Measurements from ENCODE around the gene HOXC12.

DNA sequence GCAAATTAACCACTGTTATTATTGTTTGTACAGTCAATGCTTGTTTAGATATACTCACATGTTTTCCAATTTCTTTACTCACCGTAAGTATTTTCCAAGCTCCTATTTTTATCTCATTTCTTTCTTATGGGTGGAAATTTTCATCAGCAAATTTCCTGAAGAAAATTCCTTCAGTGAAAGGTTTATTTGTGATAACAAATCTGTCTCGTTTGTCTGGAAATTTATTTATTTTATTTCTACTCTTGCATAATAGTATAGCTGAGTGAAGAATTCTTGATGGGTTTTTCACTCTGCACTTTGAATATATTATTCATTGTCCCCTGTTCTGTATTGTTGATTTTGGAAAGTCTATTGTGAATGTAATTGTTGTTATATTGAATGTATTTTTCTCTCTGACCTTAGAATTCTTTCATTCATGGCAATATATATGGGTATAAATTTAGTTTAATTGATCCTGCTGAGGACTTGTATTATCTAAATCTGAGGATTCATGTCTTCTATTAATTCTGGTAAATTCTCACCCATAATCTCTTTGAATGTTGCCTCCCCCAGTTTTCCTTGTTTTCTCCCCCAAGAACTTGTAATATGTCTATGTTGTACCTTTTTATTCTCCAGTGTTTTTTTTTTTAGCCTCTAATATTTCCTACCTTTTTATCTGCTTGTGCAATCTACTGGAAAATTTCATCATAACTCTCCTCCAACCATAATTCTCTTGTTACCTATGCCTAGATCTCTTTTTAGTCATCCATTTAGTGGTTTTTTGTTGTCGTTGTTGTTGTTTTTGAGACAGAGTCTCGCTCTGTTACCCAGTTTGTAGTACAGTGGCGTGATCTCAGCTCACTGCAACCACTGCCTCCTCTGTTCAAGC, 37.7 kb upstream of the HOXC12 start:
- TF ChIP-seq, protein P1, sequence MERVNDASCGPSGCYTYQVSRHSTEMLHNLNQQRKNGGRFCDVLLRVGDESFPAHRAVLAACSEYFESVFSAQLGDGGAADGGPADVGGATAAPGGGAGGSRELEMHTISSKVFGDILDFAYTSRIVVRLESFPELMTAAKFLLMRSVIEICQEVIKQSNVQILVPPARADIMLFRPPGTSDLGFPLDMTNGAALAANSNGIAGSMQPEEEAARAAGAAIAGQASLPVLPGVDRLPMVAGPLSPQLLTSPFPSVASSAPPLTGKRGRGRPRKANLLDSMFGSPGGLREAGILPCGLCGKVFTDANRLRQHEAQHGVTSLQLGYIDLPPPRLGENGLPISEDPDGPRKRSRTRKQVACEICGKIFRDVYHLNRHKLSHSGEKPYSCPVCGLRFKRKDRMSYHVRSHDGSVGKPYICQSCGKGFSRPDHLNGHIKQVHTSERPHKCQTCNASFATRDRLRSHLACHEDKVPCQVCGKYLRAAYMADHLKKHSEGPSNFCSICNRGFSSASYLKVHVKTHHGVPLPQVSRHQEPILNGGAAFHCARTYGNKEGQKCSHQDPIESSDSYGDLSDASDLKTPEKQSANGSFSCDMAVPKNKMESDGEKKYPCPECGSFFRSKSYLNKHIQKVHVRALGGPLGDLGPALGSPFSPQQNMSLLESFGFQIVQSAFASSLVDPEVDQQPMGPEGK (CRISPR knock-in tag; IDR thresholded peaks at IDR 0.05; ENCODE audit: borderline replicate concordance), result no peak
- TF ChIP-seq PPARA (CRISPR knock-in tag; IDR thresholded peaks at IDR 0.05; ENCODE audit: borderline replicate concordance) (no peak), RARB (CRISPR knock-in tag; IDR thresholded peaks at IDR 0.05) (no peak), BACH2 (CRISPR knock-in tag; IDR thresholded peaks at IDR 0.05; ENCODE audit: borderline replicate concordance) (no peak), ZFP3 (CRISPR knock-in tag; IDR thresholded peaks at IDR 0.05) (no peak), ZC3H10 (CRISPR knock-in tag; IDR thresholded peaks at IDR 0.05) (no peak), SNAI2 (CRISPR knock-in tag; IDR thresholded peaks at IDR 0.05) (no peak)
- TF ChIP-seq, protein P2, sequence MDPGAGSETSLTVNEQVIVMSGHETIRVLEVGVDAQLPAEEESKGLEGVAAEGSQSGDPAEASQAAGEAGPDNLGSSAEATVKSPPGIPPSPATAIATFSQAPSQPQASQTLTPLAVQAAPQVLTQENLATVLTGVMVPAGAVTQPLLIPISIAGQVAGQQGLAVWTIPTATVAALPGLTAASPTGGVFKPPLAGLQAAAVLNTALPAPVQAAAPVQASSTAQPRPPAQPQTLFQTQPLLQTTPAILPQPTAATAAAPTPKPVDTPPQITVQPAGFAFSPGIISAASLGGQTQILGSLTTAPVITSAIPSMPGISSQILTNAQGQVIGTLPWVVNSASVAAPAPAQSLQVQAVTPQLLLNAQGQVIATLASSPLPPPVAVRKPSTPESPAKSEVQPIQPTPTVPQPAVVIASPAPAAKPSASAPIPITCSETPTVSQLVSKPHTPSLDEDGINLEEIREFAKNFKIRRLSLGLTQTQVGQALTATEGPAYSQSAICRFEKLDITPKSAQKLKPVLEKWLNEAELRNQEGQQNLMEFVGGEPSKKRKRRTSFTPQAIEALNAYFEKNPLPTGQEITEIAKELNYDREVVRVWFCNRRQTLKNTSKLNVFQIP (CRISPR knock-in tag; IDR thresholded peaks at IDR 0.05; ENCODE audit: borderline replicate concordance, low read depth), result no peak
